ENCODE measurements around the gene SORCS3.

SORCS3 gene

DNA sequence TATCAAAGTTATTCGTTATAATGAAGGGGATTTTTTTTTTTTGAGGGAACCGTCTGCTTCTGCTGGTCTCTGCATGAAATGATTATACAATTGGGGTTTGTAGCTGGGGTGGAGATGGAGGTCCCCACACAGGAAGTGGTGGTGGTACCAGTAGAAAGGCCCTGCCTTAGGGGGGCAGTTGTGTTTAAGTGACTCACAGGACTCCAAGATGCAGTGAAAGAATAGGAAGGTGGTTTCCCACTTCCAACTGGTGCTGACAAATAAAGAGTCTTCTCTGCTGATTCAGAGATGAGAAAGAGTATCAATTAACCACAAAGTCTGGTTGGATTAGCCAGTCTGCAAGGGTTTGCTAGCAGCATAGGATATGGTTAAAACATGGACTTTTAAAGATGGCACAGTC, 376.0 kb downstream of the SORCS3 start:
- Histone ChIP-seq H3K27me3 (replicated peaks) (no peaks in the 10 kb centered on the region), H3K4me3 (ENCODE audit: low read depth, low read length) (no peak overlapping the region), H3K27ac (no peak overlapping the region), H3K36me3 (replicated peaks) (no peaks in the 10 kb centered on the region)
- DNase-seq, result no peak
- in situ Hi-C loops (cut with HindIII; ENCODE audit: low pct_ligation_motif_present, low sequenced_read_pairs), result no loop called here
- TF ChIP-seq, protein P1, sequence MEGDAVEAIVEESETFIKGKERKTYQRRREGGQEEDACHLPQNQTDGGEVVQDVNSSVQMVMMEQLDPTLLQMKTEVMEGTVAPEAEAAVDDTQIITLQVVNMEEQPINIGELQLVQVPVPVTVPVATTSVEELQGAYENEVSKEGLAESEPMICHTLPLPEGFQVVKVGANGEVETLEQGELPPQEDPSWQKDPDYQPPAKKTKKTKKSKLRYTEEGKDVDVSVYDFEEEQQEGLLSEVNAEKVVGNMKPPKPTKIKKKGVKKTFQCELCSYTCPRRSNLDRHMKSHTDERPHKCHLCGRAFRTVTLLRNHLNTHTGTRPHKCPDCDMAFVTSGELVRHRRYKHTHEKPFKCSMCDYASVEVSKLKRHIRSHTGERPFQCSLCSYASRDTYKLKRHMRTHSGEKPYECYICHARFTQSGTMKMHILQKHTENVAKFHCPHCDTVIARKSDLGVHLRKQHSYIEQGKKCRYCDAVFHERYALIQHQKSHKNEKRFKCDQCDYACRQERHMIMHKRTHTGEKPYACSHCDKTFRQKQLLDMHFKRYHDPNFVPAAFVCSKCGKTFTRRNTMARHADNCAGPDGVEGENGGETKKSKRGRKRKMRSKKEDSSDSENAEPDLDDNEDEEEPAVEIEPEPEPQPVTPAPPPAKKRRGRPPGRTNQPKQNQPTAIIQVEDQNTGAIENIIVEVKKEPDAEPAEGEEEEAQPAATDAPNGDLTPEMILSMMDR (IDR thresholded peaks at IDR 0.05; ENCODE audit: low read depth, low read length, missing control alignments), result no peak

DNA sequence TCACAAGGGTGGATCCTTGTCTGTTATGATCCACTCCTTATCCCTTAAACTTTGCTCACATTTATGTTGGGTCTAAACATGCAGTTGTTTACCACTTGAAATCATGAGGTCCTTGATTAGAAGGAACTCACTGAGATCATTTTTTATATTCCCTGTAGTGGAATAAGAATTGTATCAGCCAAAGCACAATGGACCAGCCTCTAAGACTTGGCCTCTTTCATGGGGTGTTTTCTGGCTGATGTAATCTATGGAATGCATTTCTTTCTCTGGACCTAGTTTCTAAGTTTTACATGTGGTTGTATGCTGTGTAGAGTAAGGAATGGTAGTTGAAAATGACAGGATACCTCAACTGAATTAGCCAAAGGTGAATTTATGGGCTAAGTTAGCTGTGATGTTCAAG, 376.6 kb downstream of the SORCS3 start:
- Histone ChIP-seq H3K27ac (no peak overlapping the region), H3K27me3 (replicated peaks) (no peaks in the 10 kb centered on the region), H3K4me3 (ENCODE audit: low read depth, low read length) (no peak overlapping the region), H3K36me3 (replicated peaks) (no peaks in the 10 kb centered on the region)
- in situ Hi-C loops (cut with HindIII; ENCODE audit: low pct_ligation_motif_present, low sequenced_read_pairs), result no loop called here
- DNase-seq, result no peak
- TF ChIP-seq, protein P1 (IDR thresholded peaks at IDR 0.05; ENCODE audit: low read depth, low read length, missing control alignments), result no peak

DNA sequence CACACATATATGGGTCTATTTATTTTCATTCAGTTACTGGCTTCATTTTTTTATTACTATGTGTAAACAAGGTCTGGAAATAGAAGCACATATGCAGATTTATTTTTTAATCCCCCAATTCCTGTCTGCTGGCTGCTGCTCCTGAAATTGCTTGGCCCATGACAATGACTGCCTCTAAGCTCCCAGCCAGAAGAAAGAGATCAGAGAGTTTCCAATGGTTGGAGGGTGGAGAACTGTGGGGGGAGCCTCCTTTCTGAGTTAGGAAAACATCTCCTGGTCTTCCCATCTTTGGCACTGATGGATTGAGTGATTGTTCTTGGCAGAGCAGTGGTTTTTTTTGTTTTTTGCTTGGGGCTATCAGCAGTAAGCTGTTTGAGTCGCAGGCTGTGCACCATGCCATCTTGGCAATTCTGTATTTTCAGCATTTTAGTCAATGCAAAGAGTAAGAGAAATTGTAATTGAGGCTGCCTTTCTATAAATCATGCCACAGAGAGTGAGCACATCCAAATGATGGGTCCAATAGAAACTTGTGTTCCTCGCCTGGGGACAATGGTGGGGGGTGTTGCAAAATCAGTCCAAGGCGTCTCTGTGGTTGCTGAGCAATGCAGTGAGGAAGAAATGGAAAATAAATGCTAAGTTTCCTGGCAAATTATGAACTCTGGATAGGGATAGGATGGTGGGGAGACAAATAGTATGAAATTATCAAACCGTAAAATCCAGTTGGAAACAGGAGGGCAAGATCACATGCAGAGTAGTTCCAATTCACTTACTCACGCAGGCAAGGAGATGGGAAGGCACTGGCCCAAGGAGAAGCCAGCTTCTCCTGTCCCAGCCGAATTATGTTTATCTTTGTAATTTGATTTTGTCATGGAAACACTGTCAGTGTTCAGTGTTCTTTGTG, 382.4 kb downstream of the SORCS3 start:
- H3K4me3 ChIP-seq (ENCODE audit: low read depth, low read length), result no peak overlapping the region
- TF ChIP-seq, protein P1 (IDR thresholded peaks at IDR 0.05; ENCODE audit: low read depth, low read length, missing control alignments), result no peak
- in situ Hi-C loops (cut with HindIII; ENCODE audit: low pct_ligation_motif_present, low sequenced_read_pairs), result no loop called here
- H3K36me3 ChIP-seq (replicated peaks), result no peaks in the 10 kb centered on the region
- no peak for DNase-seq
- no peak overlapping the region for H3K27ac ChIP-seq
- no peaks in the 10 kb centered on the region for H3K27me3 ChIP-seq (replicated peaks)

DNA sequence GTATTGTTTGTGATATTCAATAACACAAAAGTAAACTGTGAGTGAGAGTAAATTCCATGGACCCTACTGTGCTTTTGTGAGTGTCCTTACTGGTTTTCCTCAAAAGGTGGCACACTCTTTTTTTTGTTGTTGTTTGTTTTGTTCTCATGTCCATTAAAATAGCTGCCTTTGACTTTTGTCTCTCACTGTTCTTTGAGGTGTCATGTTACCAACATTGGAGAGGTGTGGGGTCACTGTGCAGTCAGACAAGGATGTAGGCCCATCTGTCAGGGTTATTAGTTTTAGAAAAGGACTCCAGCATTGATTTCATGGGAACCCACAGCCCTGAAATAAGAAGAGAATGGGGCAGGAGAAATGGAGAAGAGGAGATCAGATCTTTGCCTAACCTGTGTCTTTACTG, 383.1 kb downstream of the SORCS3 start:
- in situ Hi-C loops (cut with HindIII; ENCODE audit: low pct_ligation_motif_present, low sequenced_read_pairs), result no loop called here
- TF ChIP-seq, protein P1 (IDR thresholded peaks at IDR 0.05; ENCODE audit: low read depth, low read length, missing control alignments), result no peak
- H3K36me3 ChIP-seq (replicated peaks), result no peaks in the 10 kb centered on the region
- H3K4me3 ChIP-seq (ENCODE audit: low read depth, low read length), result no peak overlapping the region
- no peak for DNase-seq
- H3K27me3 ChIP-seq (replicated peaks), result no peaks in the 10 kb centered on the region
- H3K27ac ChIP-seq, result no peak overlapping the region

DNA sequence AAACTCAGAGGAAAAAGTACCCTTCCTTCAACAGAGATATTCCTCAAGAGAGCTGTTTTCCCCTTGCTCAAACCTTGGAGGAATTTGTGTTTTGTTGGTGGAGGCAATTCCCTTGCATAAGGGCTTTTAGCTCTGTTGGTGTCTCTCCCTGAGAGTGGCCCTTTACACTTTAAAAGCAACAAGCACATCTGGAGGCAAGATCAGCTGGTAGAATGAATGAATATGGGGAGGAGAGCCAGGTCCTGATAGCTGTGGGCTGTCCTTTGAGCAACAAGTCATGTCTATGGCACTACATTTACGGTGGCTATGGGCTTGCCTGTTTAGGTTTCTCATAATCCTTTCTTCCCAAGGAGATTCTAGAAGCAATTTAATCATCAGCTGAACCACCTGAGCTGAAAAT, 384.0 kb downstream of the SORCS3 start:
- Histone ChIP-seq H3K27ac (no peak overlapping the region), H3K27me3 (replicated peaks) (no peaks in the 10 kb centered on the region), H3K4me3 (ENCODE audit: low read depth, low read length) (no peak overlapping the region), H3K36me3 (replicated peaks) (no peaks in the 10 kb centered on the region)
- in situ Hi-C loops (cut with HindIII; ENCODE audit: low pct_ligation_motif_present, low sequenced_read_pairs), result no loop called here
- no peak for DNase-seq
- TF ChIP-seq, protein P1 (IDR thresholded peaks at IDR 0.05; ENCODE audit: low read depth, low read length, missing control alignments), result no peak

Measured in brain microvascular endothelial cell (primary cell).